Testis (tissue), 2 donors: ENCODE results near the gene FMC1.

Source experiments
- CTCF ChIP-seq, 3 experiments: fragments of 450-650 bp in 2 of 3; fragments of 200-600 bp in 1 of 3; sonication (generic) in 1 of 3; IDR thresholded peaks; one replicate each; pipeline ENCODE4 v1.5.1; 2016 to 2019; ENCODE audit warnings: antibody characterized with exemption in 3 of 3, mild to moderate bottlenecking in 2 of 3, moderate library complexity in 1 of 3
- POLR2A ChIP-seq: fragments of 450-650 bp; IDR thresholded peaks from one replicate; pipeline ENCODE4 v1.6.1; 2017; ENCODE audit warnings: antibody characterized with exemption, mild to moderate bottlenecking, moderate library complexity

GRCh38 chr7:139341058-139341775 lies at the start of gene FMC1:
- TF ChIP-seq CTCF (IDR thresholded peaks at IDR 0.05), result peak; percentile 14 to 60 (median 32)
- peak; percentile 26 for TF ChIP-seq POLR2A
